CD4-positive, alpha-beta T cell treated with Interleukin-2 at 100 ng/mL for 4 hours (primary cell): ENCODE data around the gene APEH.

Experiments
- DNase-seq: peaks from one replicate; pipeline ENCODE4 v3.0.0-alpha.2; 2020; ENCODE audit warnings: low spot score

Gene APEH

GRCh38 chr3:49727924-49728361, 53.8 kb downstream of the APEH start:
- no peak for DNase-seq

DNA sequence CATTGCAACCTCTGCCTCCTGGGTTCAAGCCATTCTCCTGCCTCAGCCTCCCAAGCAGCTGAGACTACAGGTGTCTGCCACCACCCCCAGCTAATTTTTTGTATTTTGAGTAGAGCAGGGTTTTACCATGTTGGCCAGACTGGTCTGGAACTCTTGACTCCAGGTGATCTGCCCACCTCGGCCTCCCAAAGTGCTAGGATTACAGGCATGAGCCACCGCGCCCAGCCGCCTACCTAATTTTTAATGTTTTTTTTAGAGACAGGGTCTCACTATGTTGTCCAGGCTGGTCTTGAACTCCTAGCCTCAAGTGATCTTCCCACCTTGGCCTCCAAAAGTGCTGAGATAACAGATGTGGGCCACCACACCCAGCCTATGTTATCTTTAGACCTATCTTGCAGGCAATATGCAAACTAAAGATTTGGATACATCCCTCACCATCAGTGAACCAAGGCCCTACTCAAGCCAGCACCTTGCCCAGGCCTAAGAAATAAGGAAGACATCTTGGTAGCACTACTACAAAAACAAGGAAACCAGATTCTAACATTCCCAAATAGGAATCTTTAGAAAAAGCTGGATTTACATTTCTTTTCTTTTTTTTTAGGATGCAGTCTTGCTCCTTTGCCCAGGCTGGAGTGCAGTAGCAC, 55.9 kb downstream of the APEH start:
- no peak for DNase-seq

GRCh38 chr3:49732597-49732996, 58.4 kb downstream of the APEH start:
- no peak for DNase-seq

- no peak for DNase-seq
Measured at GRCh38 chr3:49733551-49733950, 59.4 kb downstream of the APEH start.
